SK-N-MC (cell line): Measurements from ENCODE around the gene LRCH1.

Experiments used
- EZH2 ChIP-seq: fragments of 200-600 bp; sonication (generic); IDR thresholded peaks from one replicate; pipeline ENCODE4 v1.6.1; 2017; ENCODE audit warnings: antibody characterized with exemption
- POLR2AphosphoS5 ChIP-seq: IDR thresholded peaks from 2 replicates; pipeline ENCODE4 v1.6.1; 2012; ENCODE audit warnings: mild to moderate bottlenecking, low read depth, low read length, borderline replicate concordance

DNA sequence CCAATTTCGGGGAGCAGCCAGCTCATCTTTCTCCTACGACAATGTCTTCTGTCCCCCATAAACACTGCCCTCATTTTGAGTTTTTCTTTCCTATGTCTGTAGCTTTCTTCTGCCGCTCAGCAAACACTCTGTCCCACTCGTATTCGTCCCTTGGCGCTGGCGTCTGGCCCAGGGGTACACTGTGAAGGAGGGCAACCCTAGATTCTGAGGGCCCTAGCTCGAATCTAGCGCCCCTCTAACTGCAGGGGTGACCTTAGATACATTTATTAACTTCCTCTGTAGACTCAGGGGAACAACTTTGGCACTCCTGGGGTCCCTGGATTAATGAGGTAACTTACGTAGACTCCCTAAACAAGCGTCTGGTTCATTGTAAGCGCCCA lies 677 bp upstream of the LRCH1 start:
- no peak for TF ChIP-seq EZH2
- no peak for TF ChIP-seq POLR2AphosphoS5
